ENCODE data around the gene UBAC2.

GRCh38 chr13:99203601-99204579 is 3.2 kb downstream of the UBAC2 start:
- TF ChIP-seq GLIS3 (CRISPR knock-in tag; IDR thresholded peaks at IDR 0.05), result no peak
- no peak for TF ChIP-seq ZFP30 (CRISPR knock-in tag; IDR thresholded peaks at IDR 0.05)
- no peak for TF ChIP-seq TOX (CRISPR knock-in tag; IDR thresholded peaks at IDR 0.05; ENCODE audit: borderline replicate concordance)
- TF ChIP-seq CSDC2 (CRISPR knock-in tag; IDR thresholded peaks at IDR 0.05), result no peak
- TF ChIP-seq ZC3H10 (CRISPR knock-in tag; IDR thresholded peaks at IDR 0.05), result no peak
- TF ChIP-seq ESRRG (CRISPR knock-in tag; IDR thresholded peaks at IDR 0.05), result no peak
- TF ChIP-seq, protein P1, sequence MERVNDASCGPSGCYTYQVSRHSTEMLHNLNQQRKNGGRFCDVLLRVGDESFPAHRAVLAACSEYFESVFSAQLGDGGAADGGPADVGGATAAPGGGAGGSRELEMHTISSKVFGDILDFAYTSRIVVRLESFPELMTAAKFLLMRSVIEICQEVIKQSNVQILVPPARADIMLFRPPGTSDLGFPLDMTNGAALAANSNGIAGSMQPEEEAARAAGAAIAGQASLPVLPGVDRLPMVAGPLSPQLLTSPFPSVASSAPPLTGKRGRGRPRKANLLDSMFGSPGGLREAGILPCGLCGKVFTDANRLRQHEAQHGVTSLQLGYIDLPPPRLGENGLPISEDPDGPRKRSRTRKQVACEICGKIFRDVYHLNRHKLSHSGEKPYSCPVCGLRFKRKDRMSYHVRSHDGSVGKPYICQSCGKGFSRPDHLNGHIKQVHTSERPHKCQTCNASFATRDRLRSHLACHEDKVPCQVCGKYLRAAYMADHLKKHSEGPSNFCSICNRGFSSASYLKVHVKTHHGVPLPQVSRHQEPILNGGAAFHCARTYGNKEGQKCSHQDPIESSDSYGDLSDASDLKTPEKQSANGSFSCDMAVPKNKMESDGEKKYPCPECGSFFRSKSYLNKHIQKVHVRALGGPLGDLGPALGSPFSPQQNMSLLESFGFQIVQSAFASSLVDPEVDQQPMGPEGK (CRISPR knock-in tag; IDR thresholded peaks at IDR 0.05; ENCODE audit: borderline replicate concordance), result no peak
- no peak for TF ChIP-seq ZFP3 (CRISPR knock-in tag; IDR thresholded peaks at IDR 0.05)
- TF ChIP-seq SNAI2 (CRISPR knock-in tag; IDR thresholded peaks at IDR 0.05), result no peak
- TF ChIP-seq ARNTL (CRISPR knock-in tag; IDR thresholded peaks at IDR 0.05; ENCODE audit: borderline replicate concordance, low read depth), result no peak
- no peak for TF ChIP-seq ZNF565 (CRISPR knock-in tag; conservative IDR thresholded peaks at IDR 0.05; ENCODE audit: low read depth)
- no peak for TF ChIP-seq ZNF8 (CRISPR knock-in tag; IDR thresholded peaks at IDR 0.05)
- TF ChIP-seq TCF4 (CRISPR knock-in tag; IDR thresholded peaks at IDR 0.05; ENCODE audit: borderline replicate concordance), result no peak
